ENCODE results near the gene LRCH1.

The LRCH1 gene

GRCh38 chr13:46639033-46639981 is 86.3 kb downstream of the LRCH1 start:
- TF ChIP-seq REST (IDR thresholded peaks at IDR 0.05; ENCODE audit: low read depth) (no peak), RAD21 (IDR thresholded peaks at IDR 0.05; ENCODE audit: low read depth) (no peak), MAX (IDR thresholded peaks at IDR 0.05) (no peak), NFIC (IDR thresholded peaks at IDR 0.05) (no peak), YY1 (IDR thresholded peaks at IDR 0.05; ENCODE audit: low read depth) (no peak), FOXM1 (IDR thresholded peaks at IDR 0.05; ENCODE audit: borderline replicate concordance, low read depth) (no peak), EP300 (IDR thresholded peaks at IDR 0.05; ENCODE audit: borderline replicate concordance) (no peak)

- no peak for TF ChIP-seq RAD21 (IDR thresholded peaks at IDR 0.05; ENCODE audit: low read depth)
- no peak for TF ChIP-seq EGR1 (IDR thresholded peaks at IDR 0.05)
- no peak for TF ChIP-seq TEAD4 (IDR thresholded peaks at IDR 0.05)
- TF ChIP-seq ZBTB7A (IDR thresholded peaks at IDR 0.05; ENCODE audit: low read depth), result no peak
- TF ChIP-seq CEBPB (IDR thresholded peaks at IDR 0.05), result no peak
- no peak for TF ChIP-seq CREB1 (IDR thresholded peaks at IDR 0.05; ENCODE audit: low read depth)
- TF ChIP-seq NFIC (IDR thresholded peaks at IDR 0.05), result no peak
- TF ChIP-seq EP300 (IDR thresholded peaks at IDR 0.05; ENCODE audit: borderline replicate concordance), result no peak
These were observed 87.9 kb downstream of the LRCH1 start for GRCh38 chr13:46640843-46641242.

- TF ChIP-seq EP300 (IDR thresholded peaks at IDR 0.05; ENCODE audit: borderline replicate concordance) (peak; percentile 31; the same call in 1 of the 2 replicates), NFIC (IDR thresholded peaks at IDR 0.05) (peak; percentile 30; the same call in 1 of the 2 replicates), YY1 (IDR thresholded peaks at IDR 0.05; ENCODE audit: low read depth) (no peak), RAD21 (IDR thresholded peaks at IDR 0.05; ENCODE audit: low read depth) (0 out of 2 replicates have a peak, but pooled peaks have one; percentile 9), TEAD4 (IDR thresholded peaks at IDR 0.05) (peak; percentile 46)
These were observed 88.5 kb downstream of the LRCH1 start for GRCh38 chr13:46641274-46642081.

GRCh38 chr13:46642254-46642653 is 89.3 kb downstream of the LRCH1 start:
- TF ChIP-seq MAX (IDR thresholded peaks at IDR 0.05) (no peak), FOXM1 (IDR thresholded peaks at IDR 0.05; ENCODE audit: borderline replicate concordance, low read depth) (no peak), TEAD4 (IDR thresholded peaks at IDR 0.05) (no peak), EP300 (IDR thresholded peaks at IDR 0.05; ENCODE audit: borderline replicate concordance) (no peak), TCF12 (IDR thresholded peaks at IDR 0.05; ENCODE audit: low read depth) (no peak), ZBTB7A (IDR thresholded peaks at IDR 0.05; ENCODE audit: low read depth) (no peak), CEBPB (IDR thresholded peaks at IDR 0.05) (no peak), NFIC (IDR thresholded peaks at IDR 0.05) (no peak), TAF1 (IDR thresholded peaks at IDR 0.05; ENCODE audit: low read depth) (no peak), REST (IDR thresholded peaks at IDR 0.05; ENCODE audit: low read depth) (no peak), RAD21 (IDR thresholded peaks at IDR 0.05; ENCODE audit: low read depth) (no peak), YY1 (IDR thresholded peaks at IDR 0.05; ENCODE audit: low read depth) (no peak), CREB1 (IDR thresholded peaks at IDR 0.05; ENCODE audit: low read depth) (no peak), EGR1 (IDR thresholded peaks at IDR 0.05) (no peak), USF1 (IDR thresholded peaks at IDR 0.05) (no peak)

- TF ChIP-seq RAD21 (IDR thresholded peaks at IDR 0.05; ENCODE audit: low read depth), result no peak
- TF ChIP-seq REST (IDR thresholded peaks at IDR 0.05; ENCODE audit: low read depth), result no peak
- no peak for TF ChIP-seq TCF12 (IDR thresholded peaks at IDR 0.05; ENCODE audit: low read depth)
These were observed 90.3 kb downstream of the LRCH1 start for GRCh38 chr13:46643165-46643777.
